Gastroesophageal sphincter (tissue), 4 donors: ENCODE results near the gene CELSR1. TPM values are rescaled to one million over a fixed set of nuclear protein-coding genes. Genes with fewer than 3 reads are reported as not detected.

Experiments
- ATAC-seq: fragments of 150-250 bp; one replicate; pipeline ENCODE4 v1.9.1; 2016; ENCODE audit warnings: mild to moderate bottlenecking, moderate library complexity
- H3K27ac ChIP-seq, 4 donors: fragments of 200-600 bp; sonication (generic) in 3 of 4; 1 replicate in 3 of 4; 2 replicates in 1 of 4; pipeline ENCODE4 v1.5.1; 2016 to 2019
- H3K27me3 ChIP-seq: fragments of 200-600 bp; sonication (generic); one replicate; pipeline ENCODE4 v1.5.1; 2019
- H3K36me3 ChIP-seq, 2 donors: fragments of 200-600 bp; sonication (generic); one replicate each; pipeline ENCODE4 v1.5.1; 2019; ENCODE audit warnings: control low read depth in 1 of 2
- H3K4me1 ChIP-seq, 3 donors: fragments of 200-600 bp; sonication (generic); 1 replicate in 2 of 3; 2 replicates in 1 of 3; pipeline ENCODE4 v1.5.1; 2016 to 2019; ENCODE audit warnings: control low read depth in 2 of 3
- H3K4me3 ChIP-seq, 2 donors: fragments of 200-600 bp; sonication (generic); one replicate each; pipeline ENCODE4 v1.5.1; 2019; ENCODE audit warnings: mild to moderate bottlenecking in 1 of 2, moderate library complexity in 1 of 2
- H3K9me3 ChIP-seq, 3 donors: fragments of 200-600 bp; sonication (generic); one replicate each; pipeline ENCODE4 v1.5.1; 2017 to 2019; ENCODE audit warnings: control low read depth in 2 of 3
- EP300 ChIP-seq: sonication (generic); formaldehyde crosslinking; IDR thresholded peaks from one replicate; pipeline ENCODE4 v1.6.1; 2017; ENCODE audit warnings: antibody characterized with exemption, mild to moderate bottlenecking
- POLR2A ChIP-seq, 2 donors: fragments of 450-650 bp; IDR thresholded peaks; one replicate each; pipeline ENCODE4 v1.6.1; 2017; ENCODE audit warnings: antibody characterized with exemption in 2 of 2, mild to moderate bottlenecking in 2 of 2, moderate library complexity in 1 of 2
- POLR2AphosphoS5 ChIP-seq: sonication (generic); formaldehyde crosslinking; IDR thresholded peaks from one replicate; pipeline ENCODE4 v1.6.1; 2017; ENCODE audit warnings: antibody characterized with exemption
- WGBS, 2 donors: methylation state at CpG; one replicate each; pipeline ENCODE4 v1.1.5; 2018; ENCODE audit warnings: low coverage in 1 of 2; 5-methylcytosine and 5-hydroxymethylcytosine counted together
- total RNA-seq, 4 donors: library from RNA; depleted of rRNA; stranded (reverse); fragments of >200 nt; gene quantifications; one replicate each; pipeline ENCODE4 v1.1.0, GENCODE V29; 2016
- TF ChIP-seq, protein P1 (sequence below), 4 experiments: fragments of 200-600 bp in 2 of 4; fragments of 450-650 bp in 2 of 4; sonication (generic) in 1 of 4; IDR thresholded peaks; one replicate each; pipeline ENCODE4 v1.5.1; 2017 to 2019; ENCODE audit warnings: antibody characterized with exemption in 4 of 4, mild to moderate bottlenecking in 2 of 4, moderate library complexity in 2 of 4

The CELSR1 gene
- total RNA-seq, 4 donors from 2014 or later, result 1.7 to 4.8 (median 4.3) TPM

DNA sequence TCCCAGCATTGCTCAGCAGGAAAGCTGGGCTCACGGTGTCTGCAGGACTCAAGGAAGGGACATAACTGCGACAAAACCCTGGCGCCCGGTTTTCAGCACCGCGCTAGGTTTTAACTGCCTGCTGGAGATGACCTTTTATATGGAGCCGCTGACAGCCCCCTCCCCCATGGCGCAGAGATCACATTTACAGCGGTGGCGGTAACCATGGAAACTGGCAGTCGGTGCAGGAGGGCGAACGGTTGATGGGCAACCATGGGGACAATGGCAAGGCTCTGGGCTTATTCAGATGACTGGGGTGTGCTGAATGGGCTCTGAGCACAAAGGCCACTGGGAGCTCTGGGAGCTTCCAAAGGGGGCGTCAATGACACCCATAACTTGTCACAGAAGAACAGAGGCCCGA lies 37.2 kb downstream of the CELSR1 start:
- TF ChIP-seq, protein P1, sequence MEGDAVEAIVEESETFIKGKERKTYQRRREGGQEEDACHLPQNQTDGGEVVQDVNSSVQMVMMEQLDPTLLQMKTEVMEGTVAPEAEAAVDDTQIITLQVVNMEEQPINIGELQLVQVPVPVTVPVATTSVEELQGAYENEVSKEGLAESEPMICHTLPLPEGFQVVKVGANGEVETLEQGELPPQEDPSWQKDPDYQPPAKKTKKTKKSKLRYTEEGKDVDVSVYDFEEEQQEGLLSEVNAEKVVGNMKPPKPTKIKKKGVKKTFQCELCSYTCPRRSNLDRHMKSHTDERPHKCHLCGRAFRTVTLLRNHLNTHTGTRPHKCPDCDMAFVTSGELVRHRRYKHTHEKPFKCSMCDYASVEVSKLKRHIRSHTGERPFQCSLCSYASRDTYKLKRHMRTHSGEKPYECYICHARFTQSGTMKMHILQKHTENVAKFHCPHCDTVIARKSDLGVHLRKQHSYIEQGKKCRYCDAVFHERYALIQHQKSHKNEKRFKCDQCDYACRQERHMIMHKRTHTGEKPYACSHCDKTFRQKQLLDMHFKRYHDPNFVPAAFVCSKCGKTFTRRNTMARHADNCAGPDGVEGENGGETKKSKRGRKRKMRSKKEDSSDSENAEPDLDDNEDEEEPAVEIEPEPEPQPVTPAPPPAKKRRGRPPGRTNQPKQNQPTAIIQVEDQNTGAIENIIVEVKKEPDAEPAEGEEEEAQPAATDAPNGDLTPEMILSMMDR (IDR thresholded peaks at IDR 0.05), result no peak
- TF ChIP-seq POLR2A (IDR thresholded peaks at IDR 0.05) (no peak), EP300 (no peak), POLR2AphosphoS5 (no peak)
- Histone ChIP-seq H3K4me3 (no peak overlapping the region), H3K4me1 (no peaks in the 10 kb centered on the region), H3K27me3 (peaks cover 16% of the 10 kb centered on the region), H3K36me3 (no peaks in the 10 kb centered on the region), H3K27ac (no peak overlapping the region), H3K9me3 (no peaks in the 10 kb centered on the region)
- no peak for ATAC-seq
- 47 to 51% methylated on average over 9 to 14 of the region's 15 CpGs for WGBS, 2 donors

DNA sequence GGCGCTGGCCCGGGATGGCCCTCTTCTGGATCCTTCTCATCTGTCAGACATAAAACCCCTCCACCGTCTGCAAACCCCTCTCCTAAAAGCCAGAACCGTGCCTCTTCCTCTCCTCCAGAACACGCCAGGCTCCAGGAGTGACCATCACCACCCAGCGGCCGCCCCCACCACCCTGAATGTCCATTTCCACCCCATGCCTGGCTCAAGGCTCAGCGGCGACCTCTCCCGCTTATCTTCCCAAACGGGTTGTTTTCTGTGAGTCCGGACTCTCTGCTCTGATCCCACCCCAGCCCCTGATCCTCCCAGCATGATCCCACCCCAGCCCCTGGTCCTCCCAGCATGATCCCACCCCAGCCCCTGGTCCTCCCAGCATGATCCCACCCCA lies 37.6 kb downstream of the CELSR1 start:
- Histone ChIP-seq H3K9me3 (no peaks in the 10 kb centered on the region), H3K4me3 (no peak overlapping the region), H3K27me3 (peaks cover 16% of the 10 kb centered on the region), H3K27ac (no peak overlapping the region), H3K4me1 (no peaks in the 10 kb centered on the region), H3K36me3 (no peaks in the 10 kb centered on the region)
- no peak for ATAC-seq
- TF ChIP-seq, protein P1 (IDR thresholded peaks at IDR 0.05), result no peak
- WGBS, 2 donors, result 29 to 77% methylated on average over 3 of the region's 12 CpGs

DNA sequence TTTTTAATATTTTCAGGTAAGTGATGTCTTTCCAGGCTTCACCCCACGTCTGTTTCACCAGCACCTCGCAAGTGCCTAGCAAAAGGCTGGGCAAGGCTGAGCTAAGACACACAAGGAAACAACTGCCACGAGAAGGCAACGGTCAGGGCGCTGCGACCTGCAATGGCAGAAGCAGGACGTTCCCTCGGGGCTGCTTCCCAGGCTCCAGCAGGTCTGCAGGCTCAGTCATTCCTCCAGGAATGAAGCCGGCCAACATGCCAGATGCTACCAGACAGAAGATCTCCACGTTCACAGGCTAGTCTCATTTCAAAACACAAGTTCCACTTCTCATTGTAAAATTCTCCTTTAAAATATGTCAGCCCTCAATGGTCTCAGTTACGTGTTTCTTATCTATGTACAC lies 45.5 kb downstream of the CELSR1 start:
- TF ChIP-seq, protein P1 (IDR thresholded peaks at IDR 0.05), result no peak
- TF ChIP-seq EP300 (no peak), POLR2A (IDR thresholded peaks at IDR 0.05) (no peak), POLR2AphosphoS5 (no peak)
- Histone ChIP-seq H3K36me3 (no peaks in the 10 kb centered on the region), H3K4me3 (no peak overlapping the region), H3K27ac (no peak overlapping the region), H3K4me1 (no peaks in the 10 kb centered on the region), H3K9me3 (no peaks in the 10 kb centered on the region), H3K27me3 (peaks cover 12% of the 10 kb centered on the region)
- no peak for ATAC-seq
- 49 to 68% methylated on average over 2 to 8 of the region's 11 CpGs for WGBS, 2 donors

DNA sequence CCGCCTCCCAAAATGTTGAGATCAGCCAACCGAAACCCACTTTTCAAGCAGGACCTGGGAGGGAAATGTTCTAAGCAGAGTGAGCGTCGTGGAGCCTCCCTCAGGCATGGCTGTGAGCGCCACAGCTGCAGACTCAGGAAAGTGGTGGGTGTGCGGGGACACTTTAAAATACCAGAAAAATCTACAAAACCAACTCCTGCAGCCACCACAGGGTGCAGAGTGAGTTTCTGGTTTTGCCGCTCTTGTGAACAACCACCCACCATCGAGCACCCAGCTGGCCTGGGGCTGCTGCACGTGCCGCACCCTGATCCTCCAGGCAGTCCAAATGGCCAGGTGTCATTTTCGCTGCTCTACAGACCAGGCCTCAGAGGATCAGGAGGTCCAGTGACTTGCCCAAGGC lies 46.9 kb downstream of the CELSR1 start:
- peaks cover 12% of the 10 kb centered on the region for H3K27me3 ChIP-seq
- H3K4me1 ChIP-seq, result no peaks in the 10 kb centered on the region
- no peak overlapping the region for H3K27ac ChIP-seq
- TF ChIP-seq POLR2A (IDR thresholded peaks at IDR 0.05) (no peak), EP300 (no peak), POLR2AphosphoS5 (no peak)
- TF ChIP-seq, protein P1 (IDR thresholded peaks at IDR 0.05), result no peak
- ATAC-seq, result no peak
- H3K9me3 ChIP-seq, result no peaks in the 10 kb centered on the region
- no peaks in the 10 kb centered on the region for H3K36me3 ChIP-seq
- 70% methylated on average over 2 of the region's 11 CpGs; no CpG with 5 or more reads in 1 of the 2 donors for WGBS, 2 donors
- H3K4me3 ChIP-seq, result no peak overlapping the region

DNA sequence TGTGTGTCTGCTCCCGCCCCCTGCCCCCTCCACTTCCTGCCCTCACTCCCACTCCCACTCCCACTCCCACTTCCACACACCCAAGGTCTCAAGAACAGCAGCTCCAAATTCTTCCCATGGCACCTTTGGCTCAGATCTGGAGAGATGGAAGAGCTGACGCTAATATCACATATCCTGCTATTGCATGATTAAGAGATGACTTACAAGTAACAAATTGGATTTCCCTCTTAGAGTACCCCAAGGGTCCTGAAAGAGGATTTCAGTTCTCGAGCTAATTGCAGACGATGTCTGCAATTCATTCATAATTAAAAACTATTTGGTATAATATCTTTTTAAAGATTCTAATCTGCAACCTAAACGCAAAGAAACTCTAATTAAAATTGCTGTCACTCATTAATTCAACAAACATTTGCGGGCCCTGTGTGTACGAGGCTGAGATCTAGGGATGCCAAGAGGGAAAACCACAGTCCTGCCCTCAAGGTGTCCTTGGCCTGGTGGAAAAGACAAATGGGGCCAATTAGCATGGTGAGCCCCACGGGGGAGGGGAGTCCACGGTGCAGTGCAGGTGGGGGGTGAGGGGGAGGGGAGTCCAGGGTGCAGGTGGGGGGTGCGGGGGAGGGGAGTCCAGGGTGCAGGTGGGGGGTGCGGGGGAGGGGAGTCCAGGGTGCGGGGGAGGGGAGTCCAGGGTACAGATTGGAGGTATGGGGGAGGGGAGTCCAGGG lies 50.3 kb downstream of the CELSR1 start:
- no peak for TF ChIP-seq POLR2AphosphoS5
- no peak for TF ChIP-seq EP300
- TF ChIP-seq, protein P1 (IDR thresholded peaks at IDR 0.05), result no peak
- TF ChIP-seq POLR2A (IDR thresholded peaks at IDR 0.05), result no peak
- Histone ChIP-seq H3K9me3 (peaks cover 0 to 10% (median 0%) of the 10 kb centered on the region in 3 donors), H3K36me3 (no peaks in the 10 kb centered on the region), H3K27ac (no peak overlapping the region), H3K4me1 (no peaks in the 10 kb centered on the region), H3K4me3 (no peak overlapping the region), H3K27me3 (peaks cover 15% of the 10 kb centered on the region)
- 63 to 70% methylated on average over 5 to 7 of the region's 12 CpGs for WGBS, 2 donors
- no peak for ATAC-seq
